Hematopoietic multipotent progenitor cell treated with erythropoietin and hydrocortisone succinate and interleukin-3 and kit ligand, for 4 days (in vitro differentiated cells): ENCODE data around the gene FGF10.

Experiments
- DNase-seq: peaks from one replicate; pipeline ENCODE4 v3.0.0-alpha.2; 2015

Gene FGF10

DNA sequence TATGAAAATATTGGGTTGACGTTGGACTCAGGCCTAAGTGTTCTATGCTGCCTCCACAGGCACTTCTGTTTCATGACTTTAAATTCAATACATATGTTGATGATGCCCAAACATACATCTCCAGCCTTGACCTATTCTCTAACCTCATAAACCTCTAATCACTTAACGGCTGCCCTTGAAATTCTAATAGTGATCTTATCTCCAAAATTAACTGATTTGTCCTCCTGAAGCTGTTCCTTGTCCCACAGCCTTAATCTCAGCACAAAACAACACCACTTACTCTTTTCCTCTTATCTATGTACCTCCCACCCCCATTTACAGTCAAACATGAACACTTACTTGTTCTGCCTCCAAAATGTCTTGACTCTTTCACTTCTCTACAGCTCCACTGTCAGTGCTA lies 43.3 kb downstream of the FGF10 start:
- DNase-seq, result no peak

DNA sequence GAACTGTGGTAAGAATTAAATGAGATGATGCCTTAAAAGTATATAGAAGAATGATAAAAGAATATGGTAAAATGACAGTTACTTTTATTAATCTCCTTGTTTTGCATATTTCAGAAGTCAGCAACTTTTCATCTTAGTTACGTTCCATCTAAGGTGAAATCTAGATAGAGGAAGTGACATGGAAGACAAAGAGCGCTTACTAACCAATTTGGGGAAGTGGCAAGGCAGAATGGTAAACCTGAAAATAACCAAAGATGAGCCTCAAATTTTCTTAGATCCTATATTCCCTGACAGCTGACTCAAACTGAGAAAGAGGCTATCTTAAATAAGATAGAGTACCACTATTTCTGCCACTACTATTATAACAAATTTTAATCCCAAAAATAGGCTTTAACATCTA lies 52.5 kb downstream of the FGF10 start:
- peak; percentile 6 for DNase-seq

DNA sequence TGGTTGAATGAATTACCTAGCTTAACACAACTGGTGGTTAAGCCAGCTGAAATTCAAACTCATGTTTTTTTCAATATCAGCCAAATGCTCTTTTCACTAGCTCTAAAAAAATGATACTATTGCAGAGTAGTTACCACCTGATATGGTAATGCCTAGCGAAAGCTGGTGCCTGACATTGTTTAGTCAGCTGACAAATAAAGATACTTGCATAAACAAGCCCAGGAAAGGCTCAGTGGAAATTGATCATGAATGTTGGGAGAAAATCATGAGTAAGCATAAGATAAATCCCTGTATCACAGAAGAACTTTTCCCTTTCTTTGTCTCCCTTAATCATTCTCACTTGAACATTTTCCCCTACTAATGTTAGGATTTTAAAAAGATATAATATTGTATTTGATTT lies 54.6 kb downstream of the FGF10 start:
- DNase-seq, result no peak

DNA sequence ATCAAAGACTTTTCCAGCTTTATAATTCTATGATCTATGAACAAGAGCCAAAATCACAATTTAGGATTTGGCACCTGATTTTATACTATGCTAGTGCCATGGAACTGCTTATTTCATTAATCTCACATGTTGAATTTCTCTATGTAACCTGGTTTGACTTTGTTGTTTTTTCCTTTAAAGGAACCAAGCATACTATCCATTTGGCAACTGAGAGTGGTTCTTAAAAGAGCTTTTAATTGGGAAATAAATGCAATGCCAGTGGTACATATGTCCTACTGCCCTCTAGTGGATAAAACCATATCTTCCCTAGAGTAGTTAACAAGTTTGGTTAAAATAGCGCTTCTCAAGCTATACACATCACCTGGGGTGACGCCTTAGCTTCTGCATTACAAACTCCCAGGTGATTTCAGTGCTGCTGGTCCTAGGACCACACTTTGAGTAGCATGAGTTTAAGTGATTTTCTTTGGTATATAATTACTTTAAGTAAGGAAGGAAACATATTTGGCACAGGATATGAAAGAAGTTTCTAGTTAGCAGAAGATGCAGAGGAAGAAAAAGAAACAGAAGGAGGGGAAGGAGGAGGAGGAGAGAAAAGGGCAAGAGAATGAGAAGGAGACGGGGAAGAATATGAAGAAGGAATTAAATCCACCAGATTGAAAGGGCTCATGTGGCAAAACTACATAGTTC lies 56.8 kb downstream of the FGF10 start:
- DNase-seq, result peak; percentile 65

DNA sequence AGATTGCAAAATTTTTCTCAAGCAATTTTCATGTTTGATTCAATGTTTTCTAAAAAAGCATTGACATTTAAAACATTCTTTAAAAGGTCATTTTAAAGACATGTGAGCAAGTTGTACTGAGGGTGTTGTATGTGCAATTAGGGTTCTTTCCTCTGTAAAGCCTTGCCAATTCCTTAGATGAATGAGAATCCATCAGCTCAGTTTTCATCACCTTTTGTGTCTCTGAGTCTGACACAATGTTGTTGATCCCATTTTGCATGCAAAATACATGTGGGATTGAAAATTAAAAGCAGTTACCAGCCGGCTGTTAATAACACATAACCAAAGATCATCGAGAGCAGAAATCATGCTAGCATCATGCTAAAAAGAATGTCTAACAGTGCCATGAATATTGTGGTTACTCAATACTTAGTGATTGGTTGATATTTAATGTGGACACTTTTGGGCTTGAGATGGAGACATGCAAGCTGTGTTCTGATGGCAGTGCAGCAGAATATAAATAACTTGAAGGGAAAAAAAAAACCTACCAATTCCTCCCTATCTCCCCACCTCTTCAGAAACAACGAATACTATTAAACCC lies 57.7 kb downstream of the FGF10 start:
- DNase-seq, result no peak

DNA sequence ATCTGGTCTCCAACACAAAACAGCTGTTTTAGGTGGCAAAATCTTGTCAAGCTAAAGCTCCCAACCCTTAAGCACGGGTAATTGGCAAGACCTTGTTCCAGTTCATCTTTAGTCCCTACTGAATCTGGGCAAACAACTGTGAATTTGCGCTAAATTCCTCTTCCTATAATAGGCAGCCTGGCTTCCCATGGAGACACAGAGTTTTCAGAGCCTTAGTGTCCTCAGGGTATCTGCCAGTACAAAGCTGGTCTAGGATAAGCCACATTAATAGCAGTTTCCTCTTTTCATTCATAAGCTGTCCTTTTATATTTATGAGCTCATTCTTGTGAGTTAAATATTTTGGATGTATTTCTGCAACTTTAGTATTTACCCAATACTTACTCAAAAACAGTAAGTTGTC lies 59.5 kb downstream of the FGF10 start:
- DNase-seq, result no peak

DNA sequence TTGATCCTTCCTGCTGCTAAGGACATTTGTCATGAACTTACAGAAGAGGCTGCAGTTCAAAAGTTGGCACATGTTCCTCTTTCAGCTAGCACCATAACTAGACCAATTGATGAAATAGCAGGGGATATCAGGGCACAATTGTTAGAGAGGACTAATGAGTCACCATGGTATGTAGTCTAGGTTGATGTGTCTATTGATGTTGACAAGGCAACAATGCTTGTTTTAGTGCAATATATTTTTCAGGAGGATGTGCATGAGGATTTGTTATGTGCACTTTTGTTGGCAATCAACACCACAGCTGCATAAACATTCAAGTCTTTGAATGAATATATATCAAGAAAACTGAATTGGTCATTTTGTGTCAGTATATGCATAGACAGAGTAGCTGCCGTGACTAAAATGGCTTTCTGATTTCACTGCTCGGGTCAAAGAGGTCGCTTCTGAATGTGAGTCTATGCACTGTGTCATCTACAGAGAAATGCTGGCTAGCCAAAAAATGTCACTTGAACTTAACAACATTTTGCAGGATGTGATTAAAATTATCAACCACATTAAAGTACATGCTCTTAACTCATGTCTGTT lies 68.0 kb downstream of the FGF10 start:
- no peak for DNase-seq

DNA sequence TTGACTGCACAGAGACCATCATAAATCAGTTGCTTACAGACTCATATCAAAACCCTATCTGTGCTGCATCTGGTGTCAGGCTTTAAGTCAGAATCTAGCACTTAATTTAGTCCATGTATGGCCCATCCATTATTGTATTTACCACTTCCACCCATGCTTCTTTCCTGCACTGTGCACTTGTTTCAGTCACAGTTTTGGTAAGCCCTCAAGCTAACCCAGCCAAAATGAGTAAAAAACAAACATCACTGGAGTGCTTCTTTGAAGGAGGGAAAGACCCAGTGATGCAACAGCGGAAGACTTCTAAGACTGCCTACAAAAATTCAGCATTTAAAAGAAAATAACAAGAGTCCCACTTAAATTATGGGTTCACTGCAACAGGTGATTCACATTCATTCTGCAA lies 69.0 kb downstream of the FGF10 start:
- no peak for DNase-seq

DNA sequence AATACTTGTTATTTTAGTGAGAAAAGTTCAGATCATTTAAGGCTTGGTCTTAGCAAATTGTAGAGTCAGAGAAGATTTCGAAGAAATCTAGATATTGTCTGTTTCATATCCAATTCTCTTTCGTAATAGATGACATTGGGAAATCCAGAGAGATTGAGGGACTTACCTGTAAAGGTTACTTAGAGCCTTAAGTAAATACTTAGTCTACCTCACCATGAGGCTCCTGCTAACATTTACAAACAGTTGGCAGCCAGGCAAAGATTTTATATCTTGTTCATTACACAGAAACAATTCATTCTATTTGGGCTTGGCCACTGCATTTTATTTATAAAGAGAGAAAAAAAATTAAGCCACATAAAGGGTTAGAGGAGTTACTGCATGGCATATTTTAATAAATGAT lies 70.3 kb downstream of the FGF10 start:
- no peak for DNase-seq

DNA sequence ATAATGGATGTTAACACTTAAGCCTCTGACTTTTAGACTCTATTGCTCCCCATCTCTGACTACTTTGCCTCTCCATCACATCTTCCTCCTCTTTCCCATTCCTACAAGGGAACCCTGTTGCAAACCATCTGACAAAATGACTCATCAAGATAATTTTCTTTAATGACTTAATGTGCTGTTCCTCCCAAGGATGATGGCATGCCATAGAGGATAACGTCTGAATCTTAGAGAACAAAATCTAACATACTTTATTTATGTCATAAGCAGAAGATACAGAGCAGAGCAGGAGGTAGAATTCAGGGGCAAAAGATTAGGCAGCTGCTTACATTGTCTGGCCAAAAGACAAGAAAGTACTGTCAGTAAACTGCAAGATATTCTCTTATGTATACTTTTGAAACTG lies 76.8 kb downstream of the FGF10 start:
- DNase-seq, result no peak

DNA sequence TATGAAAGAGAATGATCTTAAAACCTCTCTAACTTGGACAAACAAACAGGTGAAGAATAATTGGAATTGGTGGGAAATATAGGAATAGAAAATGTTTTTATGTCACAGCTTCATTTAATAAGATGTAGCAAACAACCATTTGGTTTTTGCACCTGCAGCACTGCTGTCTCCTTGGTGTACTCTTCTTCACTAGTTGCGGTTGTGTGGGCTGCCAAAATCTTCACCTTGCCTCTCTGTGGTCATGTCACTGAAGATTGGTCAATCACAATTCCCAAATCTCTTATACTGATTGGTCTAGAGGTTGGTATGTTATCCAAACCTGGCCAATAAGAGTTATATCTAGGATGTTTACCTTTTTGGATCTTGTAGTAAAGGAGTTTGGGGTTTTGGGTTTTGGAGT lies 88.7 kb downstream of the FGF10 start:
- DNase-seq, result no peak

DNA sequence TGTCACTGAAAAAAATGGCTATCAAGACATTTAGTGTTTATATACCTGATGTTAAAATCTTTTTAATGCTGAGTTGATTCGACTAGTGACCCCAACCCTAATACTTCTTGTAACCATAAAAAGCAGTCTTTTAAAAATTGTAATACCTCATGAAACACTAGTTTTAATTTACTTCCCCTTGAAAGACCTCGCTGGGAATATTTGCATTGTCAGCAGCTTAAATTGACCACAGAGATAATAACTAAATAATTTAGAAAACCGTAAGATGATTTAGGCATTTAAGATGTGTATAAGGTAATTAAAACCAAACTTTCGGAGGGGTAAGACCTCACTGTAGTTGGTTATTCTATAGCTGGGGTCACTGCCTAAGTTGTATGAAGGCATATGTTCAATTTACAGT lies 89.8 kb downstream of the FGF10 start:
- DNase-seq, result no peak

DNA sequence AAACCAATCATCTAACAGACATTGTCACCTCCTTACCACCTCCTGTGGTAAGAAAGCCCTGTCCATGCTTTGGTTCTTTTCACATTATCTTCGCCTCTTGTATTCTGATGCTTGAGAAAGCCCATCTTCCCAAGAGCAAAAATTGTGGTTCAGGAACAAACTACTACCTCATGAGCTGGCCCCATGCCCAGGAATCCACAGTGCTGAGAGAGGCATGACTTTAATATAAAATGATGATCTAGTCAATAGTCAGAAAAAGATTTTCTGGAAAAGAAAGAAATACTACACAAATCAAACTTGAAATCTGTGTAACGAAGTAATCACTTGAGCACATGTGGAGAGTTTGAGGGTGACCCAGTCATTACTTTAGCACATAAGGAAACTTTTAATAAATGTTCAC lies 94.7 kb downstream of the FGF10 start:
- no peak for DNase-seq

DNA sequence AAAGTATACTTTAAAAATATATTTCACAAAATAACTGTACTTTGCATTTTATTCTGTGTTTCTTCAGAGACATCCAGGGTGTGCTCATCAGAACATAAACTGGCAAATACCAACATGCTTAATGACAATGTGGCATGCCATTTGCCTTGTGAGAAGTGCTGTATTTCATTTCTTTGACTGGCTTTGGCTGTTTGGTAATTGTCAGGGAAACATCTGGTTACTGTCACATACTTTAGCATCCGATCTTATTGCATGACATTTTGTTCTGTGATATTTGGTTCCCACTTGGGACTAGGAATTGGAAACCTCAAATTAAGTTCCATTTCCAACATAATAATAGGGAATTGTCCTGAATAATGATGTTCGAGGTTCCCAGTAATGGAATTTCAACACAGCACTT lies 96.5 kb downstream of the FGF10 start:
- DNase-seq, result no peak

DNA sequence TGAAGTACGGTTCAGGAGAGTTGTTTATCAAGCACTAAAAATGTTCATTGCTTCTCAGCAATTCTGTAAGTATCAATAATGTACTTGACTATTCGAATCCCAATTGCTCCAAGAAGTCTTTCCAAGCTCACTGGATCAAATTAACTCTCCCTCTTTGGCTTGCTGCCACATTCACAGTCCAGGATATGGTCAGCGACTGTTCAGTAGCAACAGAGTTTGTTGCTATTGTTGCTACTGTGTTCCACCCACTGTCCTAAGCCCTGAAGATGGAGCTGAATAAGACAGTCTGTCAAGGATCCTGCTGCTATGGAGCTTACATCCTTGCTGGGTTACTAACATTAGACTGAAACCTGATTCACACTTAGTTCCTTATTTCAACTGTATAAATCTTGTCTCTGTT lies 110.8 kb downstream of the FGF10 start:
- DNase-seq, result no peak

DNA sequence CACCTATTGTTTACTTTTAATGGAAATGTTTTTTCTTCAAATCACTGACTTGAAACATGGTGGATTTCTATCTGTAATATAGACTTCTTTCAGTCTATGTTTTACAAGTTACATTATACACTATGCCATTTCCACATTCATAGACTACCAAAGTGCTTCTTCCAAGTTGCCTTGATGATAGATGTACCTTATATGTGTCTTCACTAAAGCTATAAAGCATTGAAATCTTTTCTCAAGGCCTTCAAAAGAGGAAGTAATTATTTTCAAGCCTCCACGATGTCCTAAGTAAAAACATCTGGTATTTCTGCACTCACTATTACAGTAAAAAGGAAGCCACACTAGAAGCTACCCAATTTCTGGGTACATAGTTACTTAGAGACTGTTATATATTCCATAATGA lies 113.3 kb downstream of the FGF10 start:
- DNase-seq, result no peak

DNA sequence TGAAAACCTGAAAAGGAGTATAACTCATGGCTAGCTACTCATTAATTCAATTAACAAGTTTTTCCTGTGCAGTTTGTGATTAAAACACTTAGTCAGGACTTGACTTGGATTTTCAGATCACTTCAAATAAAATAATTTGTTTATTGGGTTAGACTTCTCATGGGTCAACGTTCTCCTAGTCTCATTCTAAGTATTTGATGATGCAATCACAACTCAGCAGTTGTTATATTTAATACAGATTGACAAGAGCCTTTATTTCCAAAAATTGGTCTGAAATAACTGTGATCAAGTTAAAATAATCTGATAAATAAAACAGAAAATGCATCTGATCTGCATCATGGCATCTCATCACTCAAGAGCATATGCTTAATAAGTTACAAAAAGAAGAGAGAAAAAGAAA lies 113.9 kb downstream of the FGF10 start:
- DNase-seq, result no peak

DNA sequence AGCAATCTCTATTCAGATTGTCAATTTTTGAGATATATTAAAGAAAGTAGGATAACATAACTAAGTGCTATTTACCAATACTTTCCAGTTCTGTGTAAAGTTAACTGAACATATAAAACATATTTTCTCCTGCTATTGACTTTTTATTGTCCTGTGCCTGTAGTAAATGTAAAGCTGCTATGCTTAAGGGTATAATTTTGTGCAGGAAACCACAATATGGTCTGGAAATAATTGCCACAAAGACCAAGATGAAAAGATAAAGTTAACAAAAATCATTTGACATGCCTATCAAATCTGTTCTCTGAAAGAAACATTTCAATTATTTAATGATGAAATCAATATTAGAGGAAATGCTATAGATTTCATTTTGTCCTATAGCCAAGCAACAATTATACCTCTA lies 121.3 kb downstream of the FGF10 start:
- no peak for DNase-seq

DNA sequence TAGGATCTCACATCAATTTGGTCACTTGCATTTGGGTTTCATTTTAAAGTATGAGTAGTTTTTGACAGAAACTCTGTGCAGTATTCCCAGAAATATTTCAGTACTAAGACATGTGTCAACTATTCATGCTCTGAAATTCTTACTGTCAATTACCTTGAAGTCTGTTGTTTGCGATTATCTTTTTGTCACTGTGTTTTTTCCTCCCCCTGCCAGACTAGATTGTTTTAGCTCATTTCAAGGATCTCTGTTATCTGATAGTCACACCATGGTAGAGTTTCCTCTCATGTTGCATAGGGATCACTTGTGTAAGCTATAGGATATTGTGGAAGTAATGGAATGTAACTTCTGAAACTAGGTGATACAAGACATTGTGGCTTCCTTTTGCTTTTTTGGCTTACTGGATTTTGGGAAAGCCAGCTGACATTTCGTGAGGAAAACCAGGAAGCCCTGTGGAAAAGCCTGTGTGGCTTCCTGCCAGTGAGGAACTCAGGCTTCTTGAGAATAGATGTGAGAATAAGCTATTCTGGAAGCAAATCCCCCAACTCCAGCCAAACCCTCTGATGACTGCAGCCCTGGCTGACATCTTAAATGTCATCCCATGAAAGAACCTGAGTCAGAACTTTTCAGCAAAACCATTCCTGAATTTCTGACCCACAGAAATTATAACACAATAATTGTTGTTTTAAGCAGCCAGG lies 122.2 kb downstream of the FGF10 start:
- DNase-seq, result no peak

DNA sequence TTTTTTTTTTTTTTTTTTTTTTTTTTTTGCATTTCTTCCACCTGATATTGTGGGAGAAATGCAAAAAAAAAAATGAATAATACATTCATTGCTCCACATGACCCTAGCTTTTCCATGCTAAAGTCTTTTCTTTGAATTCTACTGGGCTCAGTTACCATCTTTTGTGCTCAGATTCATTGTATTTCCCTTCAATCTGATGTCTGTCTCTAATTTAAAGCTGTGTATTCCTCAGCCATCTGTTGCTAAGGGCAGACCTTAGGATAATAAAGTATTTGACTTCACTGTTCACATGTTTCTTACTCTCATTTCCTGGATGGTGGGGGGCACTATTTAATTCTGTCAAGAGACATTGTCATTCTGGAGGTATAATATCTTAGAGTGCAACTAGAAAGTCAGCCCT lies 123.5 kb downstream of the FGF10 start:
- no peak for DNase-seq

DNA sequence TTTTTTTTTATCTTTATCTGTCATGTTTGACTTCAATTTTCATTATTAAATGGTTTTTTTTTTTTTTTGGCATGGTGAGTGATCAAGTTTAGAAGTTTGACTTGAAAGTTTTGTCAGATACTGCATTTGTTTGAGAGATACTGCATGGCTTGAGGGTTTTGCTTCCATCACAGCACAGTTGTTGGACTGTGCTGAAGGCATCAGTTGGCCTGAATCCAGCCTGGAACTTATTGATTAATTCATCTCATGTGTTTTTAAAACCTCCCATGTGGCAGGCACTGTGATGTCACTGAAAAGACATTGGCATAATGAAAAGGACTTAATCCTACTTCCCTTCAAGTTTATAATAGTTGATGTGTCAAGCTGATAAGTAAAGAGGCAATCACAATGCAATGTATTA lies 128.4 kb downstream of the FGF10 start:
- DNase-seq, result no peak

DNA sequence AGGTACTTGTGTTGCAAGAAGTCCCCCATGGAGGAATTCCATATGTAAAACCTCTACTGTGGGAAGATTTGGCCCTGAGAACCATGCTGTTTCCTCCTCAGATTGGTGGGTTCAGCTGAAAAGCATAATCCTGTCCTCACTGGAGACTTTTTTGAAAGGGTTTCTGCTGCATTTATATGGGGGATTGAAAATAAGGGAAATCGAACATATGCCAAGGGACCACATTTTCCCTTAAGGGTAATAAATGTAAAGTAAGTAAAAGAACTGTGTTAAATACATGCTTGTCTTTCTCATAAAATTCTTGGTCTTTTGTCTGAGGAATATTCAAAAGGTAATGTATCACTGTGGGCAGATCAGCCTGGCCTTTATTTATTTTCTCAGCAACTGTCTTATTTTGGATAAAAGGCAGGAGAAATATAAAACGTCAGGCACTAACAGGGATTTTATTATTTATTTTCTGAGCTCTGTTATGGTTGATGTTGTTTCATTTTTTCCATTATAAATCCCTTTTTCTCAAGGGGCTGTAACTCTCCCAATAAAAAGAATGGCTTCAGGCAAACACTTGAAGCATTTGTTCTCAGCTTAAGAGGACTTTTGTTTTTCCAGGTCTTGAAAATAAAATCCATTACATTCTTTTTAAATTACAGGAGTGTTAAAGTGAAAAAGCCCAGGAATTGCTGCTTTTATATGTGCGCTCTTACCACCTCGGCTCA lies 131.4 kb downstream of the FGF10 start:
- DNase-seq, result no peak

DNA sequence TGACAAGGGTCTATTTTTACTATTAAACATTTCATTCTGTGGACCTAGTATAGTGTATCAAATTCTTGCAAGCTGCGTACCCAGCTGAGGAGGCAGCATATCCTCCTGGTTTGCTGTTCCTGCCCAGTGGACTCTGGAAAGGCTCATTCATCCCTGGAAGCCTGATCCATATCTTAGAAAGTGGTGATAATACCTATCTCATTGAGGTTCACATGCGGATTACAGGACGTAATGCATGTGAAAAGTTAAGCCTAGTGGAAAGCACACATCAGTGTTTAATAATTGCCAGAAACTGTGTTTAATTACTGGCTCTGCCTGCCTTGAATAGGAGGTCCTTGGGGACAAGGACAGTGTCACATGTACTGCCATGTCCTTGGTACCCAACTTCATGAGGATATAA lies 132.0 kb downstream of the FGF10 start:
- no peak for DNase-seq
